Tibial nerve (tissue), 4 donors: Measurements from ENCODE around the gene HOXA1. TPM values are rescaled to one million over a fixed set of nuclear protein-coding genes. Genes with fewer than 3 reads are reported as not detected.

Source experiments
- DNase-seq, 2 donors: peaks; one replicate each; pipeline ENCODE4 v3.0.0-alpha.2; 2019; ENCODE audit warnings: low spot score in 2 of 2
- H3K27ac ChIP-seq, 4 donors: fragments of 200-600 bp; sonication (generic) in 3 of 4; one replicate each; pipeline ENCODE4 v1.5.1; 2017 to 2019; ENCODE audit warnings: mild to moderate bottlenecking in 1 of 4
- H3K27me3 ChIP-seq, 2 donors: fragments of 200-600 bp; sonication (generic) in 1 of 2; one replicate each; pipeline versions ENCODE4 v1.5.1 to v1.6.0; 2017 to 2019
- H3K36me3 ChIP-seq, 3 donors: fragments of 200-600 bp; sonication (generic); one replicate each; pipeline ENCODE4 v1.5.1; 2018 to 2019
- H3K4me1 ChIP-seq, 4 donors: fragments of 200-600 bp; sonication (generic) in 3 of 4; one replicate each; pipeline ENCODE4 v1.5.1; 2017 to 2019
- H3K4me3 ChIP-seq, 4 donors: fragments of 200-600 bp; sonication (generic) in 3 of 4; one replicate each; pipeline ENCODE4 v1.5.1; 2017 to 2019; ENCODE audit warnings: mild to moderate bottlenecking in 1 of 4, moderate library complexity in 1 of 4
- H3K9me3 ChIP-seq, 4 donors: fragments of 200-600 bp; sonication (generic) in 3 of 4; one replicate each; pipeline ENCODE4 v1.5.1; 2017 to 2019
- CTCF ChIP-seq, 5 experiments: fragments of 200-600 bp in 3 of 5; fragments of 450-650 bp in 2 of 5; sonication (generic) in 3 of 5; IDR thresholded peaks; one replicate each; pipeline ENCODE4 v1.5.1; 2016 to 2019; ENCODE audit warnings: antibody characterized with exemption in 5 of 5, mild to moderate bottlenecking in 3 of 5, moderate library complexity in 2 of 5
- EP300 ChIP-seq, 2 donors: sonication (generic); formaldehyde crosslinking; IDR thresholded peaks; one replicate each; pipeline ENCODE4 v1.6.1; 2017; ENCODE audit warnings: antibody characterized with exemption in 2 of 2, mild to moderate bottlenecking in 1 of 2
- POLR2A ChIP-seq, 2 donors: fragments of 450-650 bp; IDR thresholded peaks; one replicate each; pipeline ENCODE4 v1.6.1; 2017; ENCODE audit warnings: antibody characterized with exemption in 2 of 2, mild to moderate bottlenecking in 2 of 2, moderate library complexity in 2 of 2
- WGBS, 2 donors: methylation state at CpG; one replicate each; pipeline ENCODE4 v1.1.5; 2018; 5-methylcytosine and 5-hydroxymethylcytosine counted together
- total RNA-seq, 4 donors: library from RNA; depleted of rRNA; stranded (reverse); fragments of >200 nt; gene quantifications; one replicate each; pipeline ENCODE4 v1.1.0, GENCODE V29; 2016

Gene HOXA1
- total RNA-seq, 4 donors from 2014 or later: 0.44 to 2.1 (median 1.2) TPM

- 77 to 89% methylated on average over 15 of the region's 15 CpGs for WGBS, 2 donors
Observed at GRCh38 chr7:27140126-27140857, 44.5 kb upstream of the HOXA1 start.

GRCh38 chr7:27139334-27140125, 43.7 kb upstream of the HOXA1 start:
- TF ChIP-seq POLR2A (IDR thresholded peaks at IDR 0.05) (no peak), CTCF (IDR thresholded peaks at IDR 0.05) (no peak), EP300 (IDR thresholded peaks at IDR 0.05) (no peak)
- no peaks in the 10 kb centered on the region for H3K9me3 ChIP-seq
- peaks cover 0 to 22% (median 0%) of the 10 kb centered on the region in 3 donors for H3K36me3 ChIP-seq
- H3K27ac ChIP-seq: peak overlapping the region in 3 of 4 donors; percentile 74 to 77 (median 76)
- H3K4me1 ChIP-seq: peaks cover 0 to 72% (median 19%) of the 10 kb centered on the region in 4 donors
- H3K27me3 ChIP-seq: peaks cover 0 to 83% of the 10 kb centered on the region in 2 donors
- 45 to 73% methylated on average over 40 to 53 of the region's 53 CpGs for WGBS, 2 donors
- DNase-seq: no peak
- peak overlapping the region in 2 of 4 donors; percentile 24 to 28 for H3K4me3 ChIP-seq

More at GRCh38 chr7:27140126-27140857, 44.5 kb upstream of the HOXA1 start:
- H3K27me3 ChIP-seq: peaks cover 0 to 85% of the 10 kb centered on the region in 2 donors
- TF ChIP-seq EP300 (IDR thresholded peaks at IDR 0.05) (no peak), CTCF (IDR thresholded peaks at IDR 0.05) (no peak), POLR2A (IDR thresholded peaks at IDR 0.05) (no peak)
- peak overlapping the region in 1 of 4 donors; percentile 28 for H3K4me3 ChIP-seq
- no peaks in the 10 kb centered on the region for H3K9me3 ChIP-seq
- peak overlapping the region in 3 of 4 donors; percentile 74 to 77 (median 76) for H3K27ac ChIP-seq
- peaks cover 0 to 68% (median 15%) of the 10 kb centered on the region in 4 donors for H3K4me1 ChIP-seq
- H3K36me3 ChIP-seq: peaks cover 0 to 30% (median 0%) of the 10 kb centered on the region in 3 donors
- DNase-seq: no peak

GRCh38 chr7:27138985-27139333, 43.2 kb upstream of the HOXA1 start:
- Histone ChIP-seq H3K4me3 (peak overlapping the region in 2 of 4 donors; percentile 24 to 28), H3K36me3 (peaks cover 0 to 16% (median 0%) of the 10 kb centered on the region in 3 donors), H3K4me1 (peaks cover 0 to 70% (median 22%) of the 10 kb centered on the region in 4 donors), H3K27me3 (peaks cover 0 to 78% of the 10 kb centered on the region in 2 donors), H3K27ac (peak overlapping the region in 3 of 4 donors; percentile 74 to 77 (median 76)), H3K9me3 (no peaks in the 10 kb centered on the region)
- no peak for DNase-seq
- 64 to 78% methylated on average over 11 of the region's 11 CpGs for WGBS, 2 donors
- no peak for TF ChIP-seq CTCF (IDR thresholded peaks at IDR 0.05)
- no peak for TF ChIP-seq EP300 (IDR thresholded peaks at IDR 0.05)
- no peak for TF ChIP-seq POLR2A (IDR thresholded peaks at IDR 0.05)

GRCh38 chr7:27138472-27138871, 42.7 kb upstream of the HOXA1 start:
- Histone ChIP-seq H3K9me3 (no peaks in the 10 kb centered on the region), H3K4me1 (peaks cover 0 to 70% (median 22%) of the 10 kb centered on the region in 4 donors), H3K36me3 (peaks cover 0 to 13% (median 0%) of the 10 kb centered on the region in 3 donors), H3K27ac (peak overlapping the region in 3 of 4 donors; percentile 74 to 77 (median 76)), H3K27me3 (peaks cover 0 to 73% of the 10 kb centered on the region in 2 donors), H3K4me3 (no peak overlapping the region)
- DNase-seq: no peak
- WGBS, 2 donors: 89 to 90% methylated on average over 1 of the region's 1 CpG
- TF ChIP-seq EP300 (IDR thresholded peaks at IDR 0.05) (no peak), CTCF (IDR thresholded peaks at IDR 0.05) (no peak), POLR2A (IDR thresholded peaks at IDR 0.05) (no peak)
